Chondrocyte (in vitro differentiated cells): ENCODE measurements around the gene GAN. TPM values are rescaled to one million over a fixed set of nuclear protein-coding genes. Genes with fewer than 3 reads are reported as not detected.
"Not testable (repeated sequence)": the region's sequence is repeated elsewhere in the genome, so short reads cannot be mapped to it uniquely, and the experiment has no call there.

Source experiments
- DNase-seq: peaks from one replicate; pipeline ENCODE4 v3.0.0; 2021; ENCODE audit warnings: mixed read lengths, low spot score
- H3K27ac Mint-ChIP-seq: one replicate; pipeline ENCODE4 v1.8.0; 2021; ENCODE audit warnings: mild to moderate bottlenecking, moderate library complexity, mixed read lengths; ENCODE audit not compliant: unreplicated experiment
- H3K27me3 Mint-ChIP-seq: 2 replicates; pipeline ENCODE4 v1.8.0; 2021; ENCODE audit warnings: low read depth, mixed read lengths
- H3K36me3 Mint-ChIP-seq: 2 replicates; pipeline ENCODE4 v1.8.0; 2021; ENCODE audit warnings: low read depth, mixed read lengths
- H3K4me1 Mint-ChIP-seq: 2 replicates; pipeline ENCODE4 v1.8.0; 2021; ENCODE audit warnings: low read depth, mild to moderate bottlenecking, mixed read lengths
- H3K4me3 Mint-ChIP-seq: one replicate; pipeline ENCODE4 v1.8.0; 2021; ENCODE audit warnings: mild to moderate bottlenecking, moderate library complexity, mixed read lengths; ENCODE audit not compliant: unreplicated experiment
- H3K9me3 Mint-ChIP-seq: 2 replicates; pipeline ENCODE4 v1.8.0; 2021; ENCODE audit warnings: low read depth, mixed read lengths
- CTCF ChIP-seq: fragments of 200-600 bp; sonication (generic); IDR thresholded peaks from 2 replicates; pipeline ENCODE4 v1.5.0; 2021; ENCODE audit warnings: antibody characterized with exemption, mild to moderate bottlenecking, moderate library complexity
- total RNA-seq: library from RNA; stranded (reverse); gene quantifications from 3 replicates; pipeline ENCODE4 v1.2.1, GENCODE V29; 2021

The GAN gene
- total RNA-seq, 1 donor from 2014 or later = 18.0 TPM

- Mint-ChIP-seq H3K9me3 (peaks cover 3% of the 10 kb centered on the region), H3K4me1 (no peaks in the 10 kb centered on the region), H3K36me3 (no peaks in the 10 kb centered on the region), H3K27me3 (no peaks in the 10 kb centered on the region), H3K27ac (no peak overlapping the region), H3K4me3 (no peak overlapping the region)
- DNase-seq = no peak
- TF ChIP-seq CTCF = no peak
Observed at GRCh38 chr16:81416749-81417148, 102.0 kb downstream of the GAN start.

- H3K27me3 Mint-ChIP-seq = no peaks in the 10 kb centered on the region
- no peak overlapping the region for H3K4me3 Mint-ChIP-seq
- no peaks in the 10 kb centered on the region for H3K4me1 Mint-ChIP-seq
- H3K36me3 Mint-ChIP-seq = no peaks in the 10 kb centered on the region
- DNase-seq = no peak
- no peak overlapping the region for H3K27ac Mint-ChIP-seq
- TF ChIP-seq CTCF = no peak
- peaks cover 7% of the 10 kb centered on the region for H3K9me3 Mint-ChIP-seq
Observed at GRCh38 chr16:81417210-81417609, 102.4 kb downstream of the GAN start.

- Mint-ChIP-seq H3K27me3 (no peaks in the 10 kb centered on the region), H3K4me3 (no peak overlapping the region), H3K27ac (no peak overlapping the region), H3K4me1 (no peaks in the 10 kb centered on the region), H3K36me3 (no peaks in the 10 kb centered on the region), H3K9me3 (peaks cover 8% of the 10 kb centered on the region)
- TF ChIP-seq CTCF = no peak
- DNase-seq = no peak
Observed at GRCh38 chr16:81419806-81420205, 105.0 kb downstream of the GAN start.

- no peak overlapping the region for H3K4me3 Mint-ChIP-seq
- no peak overlapping the region for H3K27ac Mint-ChIP-seq
- H3K27me3 Mint-ChIP-seq = no peaks in the 10 kb centered on the region
Observed at GRCh38 chr16:81421126-81421525, 106.4 kb downstream of the GAN start.

GRCh38 chr16:81421536-81421935 is 106.8 kb downstream of the GAN start:
- no peak for TF ChIP-seq CTCF
- Mint-ChIP-seq H3K36me3 (no peaks in the 10 kb centered on the region), H3K9me3 (peaks cover 8% of the 10 kb centered on the region), H3K4me1 (no peaks in the 10 kb centered on the region), H3K27ac (no peak overlapping the region), H3K4me3 (no peak overlapping the region), H3K27me3 (no peaks in the 10 kb centered on the region)
- no peak for DNase-seq

More at GRCh38 chr16:81421126-81421525, 106.4 kb downstream of the GAN start:
- H3K36me3 Mint-ChIP-seq = no peaks in the 10 kb centered on the region
- no peak for DNase-seq
- TF ChIP-seq CTCF = no peak
- no peaks in the 10 kb centered on the region for H3K4me1 Mint-ChIP-seq
- H3K9me3 Mint-ChIP-seq = peaks cover 8% of the 10 kb centered on the region

GRCh38 chr16:81422153-81422552 is 107.4 kb downstream of the GAN start:
- not testable (repeated sequence) for H3K27ac Mint-ChIP-seq, DNase-seq, H3K4me3 Mint-ChIP-seq, H3K27me3 Mint-ChIP-seq, H3K4me1 Mint-ChIP-seq, H3K36me3 Mint-ChIP-seq, H3K9me3 Mint-ChIP-seq
